ENCODE data around the gene FMNL1. TPM values are rescaled to one million over a fixed set of nuclear protein-coding genes. Genes with fewer than 3 reads are reported as not detected.

Gene FMNL1
- total RNA-seq, 1 experiment from 2014 or later = 9.2 TPM

Other genes with a start within 250 kb of the FMNL1 start
- gene DCAKD, start 170.3 kb upstream of the FMNL1 start, total RNA-seq (2014; rRNA removed; shearing (Covaris generic)) = 25.7 and 47.8 TPM in 2 replicates
- 112 and 640 TPM in 2 replicates for gene NMT1, start 160.6 kb upstream of the FMNL1 start, total RNA-seq (2014; rRNA removed; shearing (Covaris generic))
- gene PLCD3, start 89.4 kb upstream of the FMNL1 start, total RNA-seq (2014; rRNA removed; shearing (Covaris generic)) = 5.3 and 8.7 TPM in 2 replicates
- gene ACBD4, start 86.2 kb upstream of the FMNL1 start, total RNA-seq (2014; rRNA removed; shearing (Covaris generic)) = 0.57 TPM in 1 of 2 replicates, not detected in the other
- gene HEXIM1, start 73.4 kb upstream of the FMNL1 start, total RNA-seq (2014; rRNA removed; shearing (Covaris generic)) = 4.4 and 7.2 TPM in 2 replicates
- gene HEXIM2, start 60.0 kb upstream of the FMNL1 start, total RNA-seq (2014; rRNA removed; shearing (Covaris generic)) = 1.7 and 3.4 TPM in 2 replicates
- not detected in 2 replicates for gene SPATA32, start 40.2 kb downstream of the FMNL1 start, total RNA-seq (2014; rRNA removed; shearing (Covaris generic))
- 11.3 and 13.9 TPM in 2 replicates for gene MAP3K14, start 95.1 kb downstream of the FMNL1 start, total RNA-seq (2014; rRNA removed; shearing (Covaris generic))
- 2.8 and 3.3 TPM in 2 replicates for gene ARHGAP27, start 211.0 kb downstream of the FMNL1 start, total RNA-seq (2014; rRNA removed; shearing (Covaris generic))

All from Daoy (cell line).